Stimulated activated CD4-positive, alpha-beta T cell treated with anti-CD3 and anti-CD28 coated beads, TNF-alpha, amount 100 ng/mL, for 1 hour (primary cell): ENCODE results near the gene DRAM1.

Experiments used
- DNase-seq, 3 donors: peaks; one replicate each; pipeline ENCODE4 v3.0.0-alpha.2; 2020; ENCODE audit warnings: low read depth in 3 of 3, low spot score in 1 of 3

The DRAM1 gene

GRCh38 chr12:101939856-101940265 is 62.5 kb downstream of the DRAM1 start:
- peak; percentile 2 to 21 (median 9) for DNase-seq

DNA sequence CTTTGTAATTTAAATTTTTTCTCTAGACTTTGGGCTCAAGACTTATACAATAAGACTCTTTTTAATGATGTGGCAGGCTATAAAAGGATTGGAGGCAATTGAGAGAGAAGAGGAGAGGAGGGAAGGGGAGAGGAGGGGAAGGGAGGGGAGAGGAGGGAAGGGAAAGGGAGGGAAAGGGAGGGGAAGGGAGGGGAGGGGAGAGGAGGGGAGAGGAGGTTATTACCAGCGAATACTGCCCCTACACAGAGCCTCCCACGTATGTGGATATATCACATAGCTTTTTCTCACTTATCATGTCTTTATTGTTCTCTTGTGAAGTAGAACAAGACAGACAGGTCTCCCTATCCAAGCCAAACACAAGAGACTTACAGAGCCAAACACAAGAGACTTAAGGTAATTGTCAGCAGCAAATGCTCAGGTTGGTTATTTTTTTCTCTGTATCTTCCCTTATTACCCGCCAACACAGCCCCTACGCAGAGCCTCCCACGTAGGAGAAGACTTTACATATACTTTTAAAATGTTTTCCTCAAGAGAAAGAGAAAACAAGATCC is 63.1 kb downstream of the DRAM1 start:
- DNase-seq, result no peak

DNA sequence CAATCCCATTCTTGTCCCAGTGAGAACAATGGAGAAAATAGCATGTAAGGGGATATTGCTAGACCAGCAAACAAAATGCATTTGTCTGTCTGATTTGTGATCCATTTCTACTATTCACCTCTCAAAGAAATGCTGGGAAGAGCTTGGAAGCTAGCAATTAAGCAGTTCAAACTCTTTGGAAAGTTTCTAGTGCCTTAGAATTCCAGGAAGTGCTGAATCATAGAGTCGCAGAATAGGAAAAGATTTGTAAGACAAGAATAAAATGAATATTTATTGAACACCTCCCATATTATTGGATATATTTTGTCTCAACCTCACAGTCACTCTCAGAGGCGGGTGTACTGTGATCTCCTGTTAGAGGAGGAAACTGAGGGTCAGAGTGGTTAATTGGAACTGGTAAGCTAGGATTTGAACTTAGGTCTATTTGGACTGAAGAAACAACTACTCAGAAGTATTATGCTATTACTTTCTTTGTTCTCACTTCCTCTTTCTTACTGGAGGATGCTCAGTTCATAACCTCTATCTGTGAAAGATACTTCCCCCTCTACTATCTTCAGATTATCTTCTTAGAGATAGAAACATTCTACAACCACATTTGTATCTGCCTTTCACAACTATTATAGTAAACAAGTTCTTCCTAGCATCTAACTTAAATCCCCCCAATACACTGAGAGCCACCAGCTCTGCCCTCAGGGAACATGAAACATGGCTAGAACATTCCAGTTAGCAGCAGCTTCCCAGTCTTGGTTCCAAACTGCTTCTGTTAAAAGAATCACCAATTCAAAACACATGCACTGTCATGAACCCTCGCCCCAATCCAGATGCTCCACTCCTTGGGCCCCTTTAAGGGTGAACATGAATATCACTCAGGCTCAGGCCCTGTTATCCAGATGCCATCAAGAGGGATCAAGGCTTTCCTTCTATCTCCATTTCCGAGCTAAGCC is 64.2 kb downstream of the DRAM1 start:
- DNase-seq, result no peak

- DNase-seq, result no peak
These were observed 64.8 kb downstream of the DRAM1 start for GRCh38 chr12:101942250-101942605.

GRCh38 chr12:101945369-101946232 is 68.2 kb downstream of the DRAM1 start:
- DNase-seq, result no peak

DNA sequence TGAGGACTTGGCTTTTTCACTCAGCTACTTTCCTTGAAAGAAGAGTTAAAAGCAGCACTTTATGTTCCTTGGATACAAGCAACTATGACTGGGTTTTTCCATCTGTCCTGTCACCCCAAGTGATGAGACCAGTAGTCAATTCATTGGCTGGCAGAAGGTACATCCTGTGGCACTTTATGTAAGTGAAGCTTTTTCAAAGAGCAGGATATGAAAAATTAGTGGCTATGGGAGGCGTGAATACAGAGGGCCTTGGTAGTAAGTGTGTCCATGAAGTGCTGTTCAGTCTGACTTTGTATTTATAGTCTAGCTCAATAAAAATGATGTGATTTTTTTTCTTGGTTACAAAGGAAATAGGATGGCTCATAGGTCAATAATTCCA is 68.8 kb downstream of the DRAM1 start:
- DNase-seq, result no peak

GRCh38 chr12:101947316-101947715 is 69.9 kb downstream of the DRAM1 start:
- DNase-seq, result no peak

- no peak for DNase-seq
These were observed 71.0 kb downstream of the DRAM1 start for GRCh38 chr12:101948365-101948764.

DNA sequence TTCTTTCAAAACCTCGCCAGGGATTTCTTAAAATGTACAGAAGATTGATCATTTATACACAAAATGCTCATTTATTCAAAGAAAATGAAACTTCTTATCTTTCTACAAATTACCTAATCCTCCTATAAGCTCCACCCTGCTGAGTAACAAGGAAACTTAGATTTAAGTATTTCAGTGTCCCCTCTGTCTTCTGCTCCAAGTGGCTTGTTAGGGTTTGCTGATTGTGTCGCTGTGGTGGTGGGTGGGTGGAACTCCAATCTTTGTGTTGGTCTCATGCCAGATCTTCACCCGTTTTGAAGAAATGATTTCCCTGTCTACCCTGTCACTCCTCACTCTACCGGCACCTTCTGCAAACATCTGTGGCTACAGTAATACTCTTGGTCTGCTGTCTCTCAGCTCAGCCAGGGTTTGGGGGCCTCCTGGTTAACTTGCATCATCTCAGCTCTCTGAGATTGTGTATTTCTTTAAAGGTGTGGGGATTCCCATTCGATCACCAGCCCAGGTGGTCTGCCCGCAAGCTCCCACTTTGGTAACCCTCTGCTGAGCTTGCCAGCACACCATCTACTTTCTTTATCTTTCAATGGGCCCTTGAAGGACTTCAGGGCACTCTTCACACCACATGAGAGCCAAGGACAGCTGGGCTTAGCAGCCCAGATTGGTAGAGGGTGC is 73.8 kb downstream of the DRAM1 start:
- DNase-seq, result no peak

DNA sequence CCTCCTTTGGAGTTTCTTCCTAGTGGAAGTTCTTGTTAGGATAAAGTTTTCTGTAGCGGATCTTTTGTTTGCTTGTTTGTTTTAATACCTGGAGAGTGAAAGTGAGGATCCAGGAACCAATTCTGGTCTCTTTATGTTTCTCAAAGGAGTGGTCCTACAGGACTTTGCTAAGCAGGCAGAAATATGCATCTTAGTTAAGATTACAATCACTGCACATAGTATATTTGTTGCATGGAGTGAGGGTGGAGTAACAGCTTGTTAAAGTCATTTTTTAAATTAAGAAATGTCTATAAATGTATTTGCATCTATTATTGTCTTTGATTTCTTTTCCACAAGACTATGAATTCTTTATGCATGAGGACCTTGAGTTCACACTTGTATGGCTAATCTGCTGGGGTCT is 76.7 kb downstream of the DRAM1 start:
- no peak for DNase-seq

- no peak for DNase-seq
These were observed 77.3 kb downstream of the DRAM1 start for GRCh38 chr12:101954676-101955075.

DNA sequence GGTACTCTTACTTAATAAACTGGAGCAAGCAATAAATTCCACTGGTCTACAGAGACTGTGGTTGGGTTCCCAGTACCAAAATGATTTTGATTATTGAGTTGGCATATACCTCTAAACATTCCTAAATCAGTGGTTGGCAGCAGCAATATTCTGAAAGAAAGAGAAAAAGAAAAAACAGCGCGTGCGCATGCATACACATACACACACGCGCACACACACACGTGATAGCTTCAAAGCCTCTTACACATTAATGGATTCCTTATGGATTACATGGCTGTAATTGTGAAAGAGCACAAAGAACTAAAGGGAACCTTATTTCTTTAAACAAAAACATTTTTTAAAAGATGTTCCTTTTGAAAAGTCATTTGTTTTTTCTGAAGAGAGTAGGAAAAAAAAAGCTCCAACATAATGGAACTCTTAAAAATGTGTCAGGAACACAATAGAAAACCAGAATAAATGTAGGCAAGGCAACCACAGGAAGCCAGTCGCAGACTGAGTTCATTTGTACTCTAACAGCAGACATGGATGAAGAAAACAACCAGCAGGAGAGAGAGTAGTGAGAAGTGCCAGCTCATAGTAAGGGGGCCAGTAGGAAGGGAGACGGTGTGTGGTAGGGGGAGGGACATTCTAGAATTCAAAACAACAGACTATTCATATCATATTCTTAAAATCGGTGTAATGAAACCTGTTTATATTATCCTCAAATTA is 80.0 kb downstream of the DRAM1 start:
- DNase-seq, result no peak

DNA sequence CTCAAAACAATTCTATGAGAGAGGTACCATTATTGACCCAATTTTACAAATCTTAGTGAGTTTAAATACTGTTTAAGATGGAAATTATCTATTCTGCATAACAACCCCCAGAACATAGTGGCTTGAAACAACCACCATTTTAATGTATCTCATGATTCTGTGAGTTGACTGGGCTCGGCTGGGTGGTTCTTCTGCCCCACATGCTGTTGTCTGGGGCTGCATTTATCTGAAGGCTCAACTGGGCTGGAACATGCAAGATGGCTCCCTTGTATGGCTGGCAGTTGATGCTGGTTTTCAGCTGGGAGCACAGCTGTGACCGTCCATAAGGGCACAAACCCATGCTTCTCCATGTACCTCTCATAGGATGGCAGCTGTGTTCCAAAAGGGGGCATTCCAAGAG is 82.2 kb downstream of the DRAM1 start:
- no peak for DNase-seq

DNA sequence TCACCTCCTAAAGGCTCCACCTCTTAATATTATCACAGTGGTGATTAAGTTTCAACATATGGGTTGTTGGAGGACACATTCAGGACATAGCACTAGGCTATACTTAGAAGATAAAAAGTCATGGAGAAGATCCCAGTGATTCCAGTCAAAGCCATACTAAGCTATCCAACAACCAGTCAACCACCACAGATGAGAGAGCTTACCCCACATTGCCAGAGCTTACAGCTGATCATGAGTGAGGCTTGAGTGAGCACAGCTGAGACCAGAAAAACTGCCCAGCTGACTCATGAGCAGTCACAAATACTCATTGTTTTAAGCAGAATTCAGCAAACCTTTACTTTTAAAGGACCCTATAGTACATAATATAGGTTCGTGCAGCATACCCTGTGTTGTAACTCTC is 85.1 kb downstream of the DRAM1 start:
- no peak for DNase-seq

GRCh38 chr12:101963697-101964096 is 86.3 kb downstream of the DRAM1 start:
- no peak for DNase-seq

- DNase-seq, result no peak
These were observed 89.1 kb downstream of the DRAM1 start for GRCh38 chr12:101966496-101966895.

DNA sequence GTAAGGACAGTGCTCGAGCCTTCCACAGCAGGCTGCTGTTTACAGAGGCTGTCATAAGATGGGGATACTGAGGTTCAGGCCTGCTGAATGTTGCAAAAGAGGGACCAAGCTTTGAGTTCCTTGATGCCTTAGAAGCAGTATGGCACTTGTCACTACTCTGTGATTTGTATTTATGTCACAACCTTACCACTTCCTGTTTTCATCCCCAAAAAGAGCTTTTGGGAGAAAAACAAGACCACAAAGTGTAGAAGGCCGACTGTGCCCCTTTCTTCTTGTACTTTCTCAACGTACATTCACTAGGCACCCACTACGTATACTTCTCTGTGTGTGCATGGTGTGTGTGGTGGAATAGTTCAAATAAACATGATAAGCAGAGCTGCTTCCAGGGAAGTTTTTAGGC is 90.1 kb downstream of the DRAM1 start:
- DNase-seq, result no peak

DNA sequence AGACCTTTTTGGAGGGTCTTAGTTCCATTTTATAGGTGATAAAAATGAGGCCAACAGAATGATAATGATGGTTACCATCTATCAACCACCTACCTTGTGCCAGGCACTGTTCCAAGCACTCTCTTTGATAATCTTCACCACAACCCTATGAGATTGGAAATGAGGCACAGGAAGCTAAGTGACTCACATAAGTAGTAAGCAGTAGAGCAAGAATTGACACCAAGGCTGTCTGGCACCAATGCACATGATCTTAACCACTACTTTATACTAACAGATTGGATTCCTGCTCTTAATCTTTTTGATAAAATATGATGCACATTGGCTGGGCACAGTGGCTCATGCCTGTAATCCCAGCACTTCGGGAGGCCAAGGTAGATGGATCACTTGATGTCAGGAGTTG is 91.4 kb downstream of the DRAM1 start:
- no peak for DNase-seq
